NCI-H128 (cell line): ENCODE measurements around the gene ZNF580.

Experiments
- DNase-seq: peaks from one replicate; lab custom pipeline; 2025; ENCODE audit not compliant: unreplicated experiment; lab: John Stamatoyannopoulos, UW

Gene ZNF580

GRCh38 chr19:55622242-55622969 lies 18.4 kb upstream of the ZNF580 start:
- DNase-seq: no peak

GRCh38 chr19:55623130-55623529 lies 17.7 kb upstream of the ZNF580 start:
- no peak for DNase-seq

DNA sequence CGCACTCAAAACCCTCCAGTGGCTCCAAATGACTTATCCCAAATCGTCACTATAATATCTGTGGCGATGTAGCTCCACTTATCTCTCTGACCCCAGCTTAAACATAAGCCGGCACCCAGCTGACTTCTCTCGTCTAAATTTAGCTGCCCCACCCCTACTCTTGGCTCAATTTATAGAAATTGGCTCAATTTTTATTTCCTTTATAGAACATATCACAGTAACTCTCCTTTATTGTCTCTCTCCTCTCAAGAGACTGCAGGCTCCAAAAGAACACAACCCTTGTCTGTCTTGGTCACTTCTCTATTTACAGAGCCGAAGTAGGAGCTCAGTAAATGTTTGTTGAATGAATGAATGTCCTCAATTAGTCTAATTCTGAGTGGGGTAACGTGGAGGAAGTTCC lies 17.2 kb upstream of the ZNF580 start:
- DNase-seq: no peak

DNA sequence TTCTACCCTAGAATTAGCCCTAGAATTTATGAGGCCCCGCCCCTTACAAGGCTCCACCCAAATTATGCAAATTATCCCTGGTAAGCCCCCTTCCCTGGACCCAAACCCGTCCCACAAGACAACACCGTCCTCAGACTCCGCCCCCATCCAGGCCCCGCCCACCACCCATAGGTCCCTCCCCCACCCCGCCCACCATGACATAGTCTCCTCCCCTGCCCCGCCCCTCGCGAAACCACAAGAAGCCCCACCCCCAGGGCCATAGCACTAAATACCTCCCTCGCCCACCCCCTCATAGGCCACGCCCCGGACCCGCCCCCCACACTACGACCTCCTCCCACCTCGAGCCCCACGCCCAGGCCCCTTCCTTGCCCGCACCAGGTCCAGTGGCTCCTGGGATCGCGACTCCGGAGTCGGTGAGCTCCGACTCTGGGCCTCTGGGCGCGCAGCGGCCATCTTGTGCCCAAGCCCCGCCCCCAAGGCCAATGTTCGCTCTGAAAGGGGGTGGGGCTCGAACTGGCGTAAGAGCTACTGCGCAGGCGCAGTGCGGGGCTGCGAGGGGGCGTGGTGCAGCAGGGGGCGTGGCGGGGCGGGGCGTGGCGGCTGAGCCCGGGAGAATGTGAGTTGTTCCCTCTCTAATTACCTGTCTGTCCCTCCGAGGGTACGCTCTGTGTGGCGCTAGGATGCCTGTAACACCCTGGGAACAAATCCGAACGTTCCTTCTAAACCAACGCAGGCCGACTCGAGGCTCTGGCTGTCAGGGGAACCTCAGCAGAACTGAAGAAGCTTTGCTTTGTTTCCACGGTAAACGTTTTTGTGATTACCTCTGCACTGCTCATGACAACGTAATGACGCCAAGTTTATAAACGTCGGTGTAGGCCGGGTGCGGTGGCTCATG lies 16.4 kb upstream of the ZNF580 start, which contains the start of gene ZNF784:
ZNF784 (minus strand) TSS at position 458 of the 895 bp plus-strand sequence; CDS start at position 453, 5 bp downstream.
- DNase-seq: peak; percentile 81

- no peak for DNase-seq
Measured at GRCh38 chr19:55625004-55625326, 15.8 kb upstream of the ZNF580 start.

DNA sequence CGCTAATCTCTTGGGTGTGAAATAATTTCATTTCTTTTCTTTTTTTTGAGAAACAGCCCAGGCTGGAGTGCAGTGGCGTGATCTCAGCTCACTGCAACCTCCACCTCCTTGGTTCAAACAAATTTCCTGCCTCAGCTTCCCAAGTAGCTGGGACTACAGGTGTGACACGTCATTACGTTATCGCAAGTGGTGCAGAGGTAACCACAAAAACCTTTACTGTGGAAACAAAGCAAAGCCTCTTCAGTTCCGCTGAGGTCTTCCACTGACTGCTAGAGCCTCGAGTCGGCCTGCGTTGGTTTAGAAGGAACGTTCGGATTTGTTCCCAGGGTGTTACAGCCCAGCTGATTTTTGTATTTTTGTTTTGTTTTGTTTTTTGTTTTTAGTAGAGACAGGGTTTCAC lies 14.5 kb upstream of the ZNF580 start:
- no peak for DNase-seq

DNA sequence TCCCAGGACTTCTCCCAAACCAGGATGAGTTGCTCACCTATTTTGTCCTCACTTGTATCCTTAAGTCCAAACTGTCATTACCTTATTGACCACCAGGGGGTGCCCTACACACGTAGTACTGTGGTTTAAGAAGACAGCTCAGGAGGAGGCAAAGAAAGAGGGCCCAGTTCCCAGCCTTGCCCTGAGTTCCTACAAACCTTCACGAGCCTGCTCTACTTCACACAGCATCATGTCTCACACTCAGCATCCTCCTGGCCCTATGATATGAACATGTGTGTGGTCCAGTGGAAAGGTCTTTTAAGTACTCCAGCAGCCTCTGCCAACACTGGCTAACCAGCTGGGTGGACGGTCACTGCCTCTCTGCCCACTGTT lies 8.4 kb upstream of the ZNF580 start:
- DNase-seq: peak; percentile 85

DNA sequence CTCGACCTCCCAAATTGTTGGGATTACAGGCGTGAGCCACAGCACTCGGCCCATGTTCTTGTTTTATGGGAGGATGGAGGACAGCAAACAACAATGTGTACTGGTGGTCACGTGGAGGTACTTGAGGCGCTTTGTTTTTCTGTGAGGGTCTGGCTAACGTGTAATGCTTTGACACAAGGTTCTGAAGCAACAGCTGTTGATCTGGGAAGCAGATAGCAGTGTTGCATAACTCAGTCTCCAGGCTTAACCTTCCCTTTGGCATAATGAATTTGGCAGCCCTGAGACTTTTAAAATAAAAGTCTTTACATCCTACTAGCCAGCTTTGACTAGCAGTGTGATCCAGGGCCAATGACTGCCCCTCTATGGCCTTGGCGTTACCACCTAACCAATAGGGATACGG lies 6.9 kb upstream of the ZNF580 start:
- no peak for DNase-seq

DNA sequence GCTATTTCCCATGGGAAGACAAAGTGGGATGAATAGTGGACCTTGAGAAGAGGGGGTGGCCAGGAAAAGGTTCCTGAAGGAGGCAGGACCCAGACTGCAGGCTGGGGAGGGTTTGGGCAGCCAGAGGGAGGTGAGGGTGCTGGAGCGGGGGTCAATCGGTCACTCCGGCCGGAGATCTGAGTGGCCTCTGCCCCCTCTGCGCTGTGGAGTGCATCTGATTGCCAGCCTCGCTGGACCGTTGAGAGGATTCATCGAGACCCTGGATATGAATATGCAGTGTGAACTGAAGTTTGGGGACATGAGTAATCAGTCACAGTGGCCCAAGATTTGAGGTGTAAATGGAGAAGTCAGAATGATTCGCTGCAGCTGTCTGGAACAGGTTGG lies 5.5 kb upstream of the ZNF580 start:
- no peak for DNase-seq

DNA sequence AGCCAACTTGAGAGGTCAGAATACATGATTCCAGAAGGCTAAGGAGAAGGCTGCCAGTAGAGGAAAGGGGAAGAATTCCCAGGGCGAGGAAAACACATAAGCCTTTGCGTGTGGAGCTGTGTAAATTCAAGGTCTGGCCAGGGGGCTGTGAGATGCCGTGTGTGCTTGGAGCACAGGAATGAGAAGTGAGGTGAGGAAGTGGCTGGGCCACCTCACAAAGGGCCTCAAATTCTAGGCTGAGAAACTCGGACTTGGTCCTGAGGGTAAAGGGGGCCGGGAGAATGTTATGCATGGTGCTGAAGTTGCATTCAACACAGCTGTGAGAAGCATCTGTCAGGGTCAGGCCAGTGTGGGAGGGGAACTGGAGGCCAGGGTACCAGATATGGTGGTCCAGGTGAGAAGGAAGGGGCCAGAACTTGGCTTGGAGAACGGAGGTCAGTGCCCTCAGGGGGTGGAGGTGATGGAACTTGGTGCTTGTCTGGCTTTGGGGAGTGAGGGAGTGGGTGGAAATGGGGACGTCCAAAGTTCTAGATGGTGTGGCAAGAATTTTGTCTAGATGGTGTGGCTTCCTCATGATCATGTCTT lies 4.9 kb upstream of the ZNF580 start:
- no peak for DNase-seq

- DNase-seq: no peak
Measured at GRCh38 chr19:55636723-55637122, 4.1 kb upstream of the ZNF580 start.

DNA sequence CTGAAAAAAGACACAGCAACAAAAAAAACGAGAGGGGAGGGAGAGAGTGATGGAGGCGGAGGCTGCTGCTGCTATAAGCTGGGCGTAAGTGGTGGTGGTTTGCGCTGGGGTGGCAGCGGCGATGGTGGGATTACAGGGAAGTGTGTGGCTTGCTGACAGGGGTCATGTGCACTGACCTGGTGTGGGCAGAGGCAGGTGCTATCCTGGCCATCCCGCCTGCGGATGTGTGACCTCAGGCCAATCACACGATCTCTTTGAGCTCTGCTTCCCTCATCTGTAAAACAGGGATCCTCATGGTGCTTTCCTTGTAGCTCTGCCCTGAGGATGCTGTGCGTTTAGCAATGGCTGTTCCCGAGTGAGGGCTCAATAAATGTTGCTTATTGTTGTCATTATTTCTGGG lies 3.3 kb upstream of the ZNF580 start:
- DNase-seq: no peak

- no peak for DNase-seq
Measured at GRCh38 chr19:55638864-55639359, 1.9 kb upstream of the ZNF580 start.

DNA sequence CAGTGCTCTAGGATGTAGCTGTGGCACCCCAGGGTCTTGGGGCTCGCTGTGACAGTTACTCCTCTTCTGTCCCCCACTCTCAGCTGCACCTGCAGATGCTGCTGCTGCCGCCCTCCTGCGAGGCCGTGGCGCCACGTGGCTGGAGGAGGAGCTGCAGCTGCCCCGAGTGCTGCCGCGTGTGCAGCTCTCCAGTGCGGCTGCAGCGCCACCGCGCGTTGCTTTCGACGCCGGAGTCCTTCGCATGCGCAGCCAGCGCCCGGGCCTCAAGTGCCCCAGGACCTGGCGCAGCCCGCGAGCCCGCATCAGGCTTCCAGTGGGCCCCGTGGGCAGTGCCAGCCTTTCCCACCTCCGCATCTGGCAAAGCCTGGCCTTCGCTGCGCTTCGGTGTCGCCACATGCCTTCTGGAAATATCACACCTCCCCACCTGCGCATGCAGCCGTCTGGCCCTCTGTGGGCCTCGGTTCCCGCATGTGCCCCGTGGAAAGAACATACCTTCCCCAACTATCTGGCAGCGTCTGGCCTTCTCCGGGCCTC lies 692 bp upstream of the ZNF580 start:
- peak; percentile 38 for DNase-seq

DNA sequence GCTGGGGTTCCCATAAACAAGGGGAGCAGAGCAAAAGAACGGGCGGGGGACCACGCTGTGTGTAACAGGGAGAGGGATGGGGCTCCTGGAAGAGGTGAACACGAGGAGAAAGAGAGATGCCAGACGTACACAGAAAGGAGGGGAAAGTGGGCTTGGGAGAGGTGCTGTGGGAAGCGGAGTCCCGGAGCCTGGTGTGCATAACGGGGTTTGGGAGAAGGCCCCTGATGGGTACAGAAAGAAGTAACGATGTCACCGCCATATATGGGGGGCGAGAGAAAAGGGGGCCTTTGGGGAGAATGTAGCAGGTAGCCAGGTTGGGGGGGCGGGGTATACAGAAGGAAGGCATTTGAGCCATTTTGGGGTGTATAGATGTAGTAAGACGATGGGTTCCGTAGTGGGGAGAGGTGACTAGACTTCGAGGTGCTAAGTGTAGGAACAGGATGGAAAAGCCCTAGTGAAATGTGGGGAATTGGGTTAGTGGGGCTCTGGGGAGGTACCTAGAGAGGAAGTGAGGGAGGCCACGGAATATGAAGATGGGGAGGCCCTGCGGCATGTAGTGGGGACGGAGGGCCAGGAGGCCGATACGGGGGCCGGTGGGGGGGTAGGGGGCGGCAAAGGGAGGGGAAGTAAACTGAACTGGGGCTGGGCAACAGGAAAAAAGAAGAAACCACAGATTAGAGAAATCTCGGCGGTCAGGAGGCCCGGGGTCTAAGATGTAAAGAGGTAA lies 787 bp downstream of the ZNF580 start:
- no peak for DNase-seq

DNA sequence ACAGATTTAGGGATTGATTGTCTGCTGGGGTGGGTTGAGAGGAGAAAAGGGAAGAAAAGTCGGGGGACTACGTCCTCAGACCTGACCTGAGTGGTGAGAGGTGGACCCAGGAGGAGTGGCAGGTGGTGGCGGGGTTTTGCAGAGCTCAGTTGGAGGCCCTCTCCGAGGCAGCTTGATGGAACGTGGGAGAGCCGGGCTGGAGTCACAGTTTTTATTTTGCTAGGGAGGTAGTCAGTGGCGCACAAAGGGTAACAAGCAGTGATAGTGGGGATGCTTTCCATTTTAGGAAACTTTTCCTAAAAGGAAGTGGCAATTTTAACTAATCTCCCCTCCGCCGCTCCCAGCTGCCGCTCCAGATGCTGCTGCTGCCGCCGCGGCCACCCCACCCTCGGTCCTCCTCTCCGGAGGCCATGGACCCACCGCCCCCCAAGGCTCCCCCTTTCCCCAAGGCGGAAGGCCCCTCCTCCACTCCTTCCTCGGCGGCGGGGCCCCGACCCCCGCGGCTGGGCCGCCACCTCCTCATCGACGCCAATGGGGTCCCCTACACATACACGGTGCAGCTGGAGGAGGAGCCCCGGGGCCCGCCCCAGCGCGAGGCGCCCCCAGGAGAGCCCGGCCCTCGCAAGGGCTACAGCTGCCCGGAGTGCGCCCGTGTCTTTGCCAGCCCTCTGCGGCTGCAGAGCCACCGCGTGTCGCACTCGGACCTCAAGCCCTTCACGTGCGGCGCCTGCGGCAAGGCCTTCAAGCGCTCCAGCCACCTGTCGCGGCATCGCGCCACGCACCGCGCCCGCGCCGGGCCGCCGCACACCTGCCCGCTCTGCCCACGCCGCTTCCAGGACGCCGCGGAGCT lies 1.6 kb downstream of the ZNF580 start:
- no peak for DNase-seq

DNA sequence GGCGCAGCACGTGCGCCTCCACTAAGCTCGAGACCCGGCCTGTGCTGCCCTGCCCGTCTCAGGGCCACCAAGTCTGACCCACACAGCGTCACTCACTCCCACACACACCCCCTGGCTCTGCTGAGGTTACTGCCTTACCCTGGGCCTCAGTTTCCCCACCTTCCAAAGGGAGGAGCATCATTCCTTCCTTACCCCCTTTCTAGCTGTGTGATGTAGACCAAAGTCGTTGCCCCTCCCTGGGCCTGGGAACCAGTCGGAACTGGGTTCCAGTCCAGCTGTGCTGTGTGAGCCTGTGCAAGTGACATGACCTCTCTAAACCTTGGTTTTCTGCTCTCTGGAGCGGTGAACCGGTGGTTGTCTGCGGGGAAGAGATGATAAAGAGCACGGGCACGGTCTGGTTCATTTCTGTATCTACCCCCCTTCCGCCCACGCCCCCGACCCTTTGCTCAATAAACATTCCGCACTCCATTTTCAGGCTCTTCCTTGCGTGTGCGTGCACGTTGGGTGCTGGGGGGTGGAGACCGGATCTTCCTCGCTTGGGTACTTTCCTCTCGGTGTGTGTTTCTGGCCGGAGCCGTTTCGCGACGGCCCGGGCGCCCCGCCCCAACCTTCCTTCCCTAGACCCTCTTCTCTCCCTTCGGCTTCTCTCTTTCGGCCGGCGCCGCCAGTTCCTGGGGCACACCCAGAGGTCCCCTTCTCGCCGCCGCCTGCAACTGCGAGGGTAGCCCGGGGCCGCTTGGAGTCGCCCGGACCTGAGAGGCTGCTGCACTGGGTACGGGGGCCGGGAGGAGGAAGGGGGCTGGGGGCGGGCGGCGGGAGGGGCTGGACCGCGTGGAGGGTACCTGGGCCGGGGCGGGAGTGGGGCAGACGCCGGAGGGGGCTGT lies 2.4 kb downstream of the ZNF580 start, which contains the start of gene ZNF581:
ZNF581 (plus strand) TSS at position 647 of the 884 bp plus-strand sequence. CDS start 923 bp downstream, outside the sequence.
- DNase-seq: no peak

DNA sequence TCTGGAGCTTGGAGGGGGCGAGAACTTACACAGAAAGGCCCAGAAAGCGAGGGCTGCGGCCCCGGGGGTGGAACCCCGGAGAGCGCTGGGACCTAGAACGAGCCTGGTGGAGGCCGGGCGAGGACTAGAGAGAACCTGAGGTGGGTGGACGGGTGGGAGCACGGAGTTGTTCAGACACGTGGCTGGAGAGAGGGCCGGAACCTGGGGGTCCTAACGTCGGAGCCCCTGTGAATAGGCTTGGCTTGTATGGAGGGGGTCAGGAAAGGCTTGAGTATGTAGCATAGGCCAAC lies 3.0 kb downstream of the ZNF580 start:
- no peak for DNase-seq

DNA sequence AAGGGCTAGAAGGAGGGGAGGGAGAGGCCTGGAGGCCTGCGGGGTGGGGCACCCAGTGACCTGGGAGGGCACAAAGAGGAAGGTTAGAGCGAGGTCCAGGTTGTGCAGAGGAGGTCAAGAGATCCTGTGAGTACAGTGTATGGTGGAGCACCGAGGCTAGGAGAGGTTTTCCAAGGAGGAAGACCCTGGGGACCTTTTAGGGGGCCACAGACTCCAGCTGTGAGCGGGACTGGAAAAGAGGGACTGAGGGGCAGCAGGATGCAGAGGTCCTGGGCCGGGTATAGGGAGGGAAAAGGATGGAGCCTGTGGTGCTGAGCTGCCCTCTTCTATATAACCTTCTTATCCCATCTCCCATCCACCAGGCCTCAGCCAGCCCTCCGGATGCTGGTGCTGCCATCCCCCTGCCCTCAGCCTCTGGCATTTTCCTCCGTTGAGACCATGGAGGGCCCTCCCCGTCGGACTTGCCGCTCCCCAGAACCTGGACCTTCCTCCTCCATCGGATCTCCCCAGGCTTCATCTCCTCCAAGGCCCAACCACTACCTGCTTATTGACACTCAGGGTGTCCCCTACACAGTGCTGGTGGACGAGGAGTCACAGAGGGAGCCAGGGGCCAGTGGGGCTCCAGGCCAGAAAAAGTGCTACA lies 3.5 kb downstream of the ZNF580 start:
- DNase-seq: no peak
